Fibroblast of villous mesenchyme (primary cell): ENCODE measurements around the gene NOL4L. TPM values are rescaled to one million over a fixed set of nuclear protein-coding genes. Genes with fewer than 3 reads are reported as not detected.

Experiments
- DNase-seq: peaks from one replicate; pipeline ENCODE4 v3.0.0-alpha.2; 2010; ENCODE audit warnings: low read depth
- H3K4me3 ChIP-seq: 2 replicates; pipeline ENCODE4 v1.5.1; 2011; ENCODE audit warnings: low read depth, mild to moderate bottlenecking, low read length
- total RNA-seq: library from RNA; depleted of rRNA; stranded (reverse); fragments of >200 nt; gene quantifications from 2 replicates; pipeline ENCODE4 v1.2.3, GENCODE V29; 2012
- TF ChIP-seq, protein P1 (sequence below): IDR thresholded peaks from 2 replicates; pipeline ENCODE4 v1.5.1; 2012; ENCODE audit warnings: low read depth, mild to moderate bottlenecking, low read length; ENCODE audit not compliant: insufficient read depth

Gene NOL4L
- total RNA-seq, 1 donor, result 9.9 TPM

DNA sequence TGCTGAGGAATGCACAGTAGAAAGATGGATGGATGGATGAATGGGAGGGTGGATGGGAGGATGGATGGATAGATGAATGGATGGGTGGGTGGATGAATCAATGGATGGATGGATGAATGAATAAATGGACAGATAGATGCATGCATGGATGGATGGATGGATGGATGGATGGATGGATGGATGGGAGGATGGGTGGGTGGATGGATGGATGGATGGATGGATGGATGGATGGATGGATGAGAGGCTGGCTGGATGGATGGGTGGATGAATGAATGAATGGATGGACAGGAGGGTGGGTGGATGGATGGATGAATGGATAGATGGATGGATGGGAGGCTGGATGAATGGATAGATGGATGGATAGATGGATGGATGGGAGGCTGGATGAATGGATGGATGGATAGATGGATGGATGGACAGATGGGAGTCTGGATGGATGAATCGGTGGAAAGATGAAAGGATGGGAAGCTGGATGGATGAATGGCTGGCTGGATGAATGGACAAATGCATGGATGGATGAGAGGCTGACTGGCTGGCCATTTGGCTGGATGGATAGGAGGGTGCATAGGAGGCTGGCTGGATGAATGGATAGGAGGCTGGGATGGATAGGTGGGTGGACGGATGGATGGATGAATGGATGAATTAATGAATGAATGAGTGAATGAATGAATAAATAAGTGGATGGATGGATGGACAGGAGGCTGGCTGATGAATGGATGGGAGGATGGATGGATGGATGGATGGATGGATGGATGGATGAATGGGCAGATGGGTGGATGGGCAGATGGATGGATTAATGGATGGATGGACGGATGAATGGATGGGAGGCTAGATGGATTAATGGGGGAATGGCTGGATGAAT, 28.3 kb upstream of the NOL4L start:
- DNase-seq, result no peak
- TF ChIP-seq, protein P1, sequence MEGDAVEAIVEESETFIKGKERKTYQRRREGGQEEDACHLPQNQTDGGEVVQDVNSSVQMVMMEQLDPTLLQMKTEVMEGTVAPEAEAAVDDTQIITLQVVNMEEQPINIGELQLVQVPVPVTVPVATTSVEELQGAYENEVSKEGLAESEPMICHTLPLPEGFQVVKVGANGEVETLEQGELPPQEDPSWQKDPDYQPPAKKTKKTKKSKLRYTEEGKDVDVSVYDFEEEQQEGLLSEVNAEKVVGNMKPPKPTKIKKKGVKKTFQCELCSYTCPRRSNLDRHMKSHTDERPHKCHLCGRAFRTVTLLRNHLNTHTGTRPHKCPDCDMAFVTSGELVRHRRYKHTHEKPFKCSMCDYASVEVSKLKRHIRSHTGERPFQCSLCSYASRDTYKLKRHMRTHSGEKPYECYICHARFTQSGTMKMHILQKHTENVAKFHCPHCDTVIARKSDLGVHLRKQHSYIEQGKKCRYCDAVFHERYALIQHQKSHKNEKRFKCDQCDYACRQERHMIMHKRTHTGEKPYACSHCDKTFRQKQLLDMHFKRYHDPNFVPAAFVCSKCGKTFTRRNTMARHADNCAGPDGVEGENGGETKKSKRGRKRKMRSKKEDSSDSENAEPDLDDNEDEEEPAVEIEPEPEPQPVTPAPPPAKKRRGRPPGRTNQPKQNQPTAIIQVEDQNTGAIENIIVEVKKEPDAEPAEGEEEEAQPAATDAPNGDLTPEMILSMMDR, result no peak
- no peak overlapping the region for H3K4me3 ChIP-seq

DNA sequence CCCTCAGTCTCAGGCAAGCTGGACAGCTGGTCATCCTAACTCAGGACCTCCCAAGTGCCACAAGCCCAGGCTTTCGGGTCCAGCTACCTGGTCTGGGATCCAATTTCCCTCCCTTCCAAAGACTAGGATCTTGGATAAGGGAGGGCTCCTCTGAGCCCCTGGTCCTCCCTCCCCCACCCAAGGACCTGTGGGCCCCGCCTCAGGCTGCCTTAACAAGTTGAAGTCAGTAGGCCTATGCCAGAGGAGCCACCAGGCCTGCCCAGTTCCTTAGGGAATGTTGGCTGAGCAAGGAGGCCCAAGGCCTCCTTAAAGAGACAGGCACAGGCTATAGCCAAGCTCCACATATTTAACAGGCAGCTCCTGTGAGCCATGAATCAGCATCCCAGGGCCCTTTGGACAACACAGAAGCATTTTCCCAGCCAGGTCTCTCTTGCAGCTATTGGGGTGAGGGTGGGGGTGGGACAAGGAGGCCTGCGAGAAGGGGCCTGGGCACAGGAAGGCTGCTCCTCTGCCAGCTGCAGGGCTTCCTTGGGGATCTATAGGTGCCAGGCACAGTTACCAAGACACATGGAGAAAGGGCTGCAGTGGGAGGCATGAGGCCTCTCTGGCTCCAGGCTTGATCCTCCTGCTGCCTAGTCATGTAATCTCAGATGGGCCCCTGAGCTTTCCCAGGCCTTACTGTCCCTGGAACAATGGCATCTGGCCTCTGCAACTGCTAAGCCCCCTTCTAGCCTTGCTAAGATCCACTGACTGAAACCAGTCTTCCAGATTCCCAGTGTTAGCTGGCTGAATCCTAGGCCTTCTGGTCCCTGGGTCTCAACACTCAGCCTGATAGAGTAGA, 27.4 kb upstream of the NOL4L start:
- H3K4me3 ChIP-seq, result no peak overlapping the region
- TF ChIP-seq, protein P1, result no peak
- DNase-seq, result no peak

DNA sequence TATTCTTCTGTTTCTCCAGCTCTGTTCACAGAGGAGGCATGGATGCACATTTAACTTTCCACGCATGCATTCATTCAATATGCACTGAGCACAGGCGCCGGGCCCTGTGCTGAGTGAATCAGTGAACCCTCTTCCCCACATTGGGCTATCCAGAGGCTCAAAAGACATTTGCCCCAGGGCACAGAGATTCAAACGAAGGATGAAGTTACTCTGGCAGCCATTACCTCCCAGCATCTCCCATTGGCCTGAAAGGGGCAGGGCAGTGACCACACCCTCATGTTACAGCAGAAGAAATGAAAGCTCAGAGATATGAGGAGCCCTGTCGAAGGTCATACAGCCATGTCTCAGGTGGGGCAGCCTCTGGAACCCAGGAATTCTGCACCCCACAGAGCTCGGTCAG, 26.7 kb upstream of the NOL4L start:
- TF ChIP-seq, protein P1, result no peak
- DNase-seq, result no peak
- no peak overlapping the region for H3K4me3 ChIP-seq

DNA sequence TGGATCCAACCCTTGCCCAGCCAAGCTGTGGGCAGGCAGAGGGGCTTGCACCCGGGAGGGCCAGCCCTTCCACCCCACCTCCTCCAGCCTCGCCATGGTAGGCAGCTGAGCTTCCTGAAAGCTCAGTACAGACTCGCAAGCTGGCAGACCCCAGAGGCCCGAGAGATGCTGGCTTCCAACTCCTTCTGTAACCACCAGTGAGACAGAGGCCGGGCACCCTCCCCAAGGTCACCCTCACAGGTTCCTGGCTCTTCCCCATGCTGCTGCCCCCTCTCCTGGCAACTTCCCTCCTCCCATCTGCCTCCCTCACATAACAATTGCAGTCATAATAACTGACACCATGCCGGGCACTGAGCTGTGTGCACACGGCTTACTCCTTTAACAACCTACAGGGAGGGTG, 26.2 kb upstream of the NOL4L start:
- TF ChIP-seq, protein P1, result no peak
- H3K4me3 ChIP-seq, result no peak overlapping the region
- DNase-seq, result no peak

DNA sequence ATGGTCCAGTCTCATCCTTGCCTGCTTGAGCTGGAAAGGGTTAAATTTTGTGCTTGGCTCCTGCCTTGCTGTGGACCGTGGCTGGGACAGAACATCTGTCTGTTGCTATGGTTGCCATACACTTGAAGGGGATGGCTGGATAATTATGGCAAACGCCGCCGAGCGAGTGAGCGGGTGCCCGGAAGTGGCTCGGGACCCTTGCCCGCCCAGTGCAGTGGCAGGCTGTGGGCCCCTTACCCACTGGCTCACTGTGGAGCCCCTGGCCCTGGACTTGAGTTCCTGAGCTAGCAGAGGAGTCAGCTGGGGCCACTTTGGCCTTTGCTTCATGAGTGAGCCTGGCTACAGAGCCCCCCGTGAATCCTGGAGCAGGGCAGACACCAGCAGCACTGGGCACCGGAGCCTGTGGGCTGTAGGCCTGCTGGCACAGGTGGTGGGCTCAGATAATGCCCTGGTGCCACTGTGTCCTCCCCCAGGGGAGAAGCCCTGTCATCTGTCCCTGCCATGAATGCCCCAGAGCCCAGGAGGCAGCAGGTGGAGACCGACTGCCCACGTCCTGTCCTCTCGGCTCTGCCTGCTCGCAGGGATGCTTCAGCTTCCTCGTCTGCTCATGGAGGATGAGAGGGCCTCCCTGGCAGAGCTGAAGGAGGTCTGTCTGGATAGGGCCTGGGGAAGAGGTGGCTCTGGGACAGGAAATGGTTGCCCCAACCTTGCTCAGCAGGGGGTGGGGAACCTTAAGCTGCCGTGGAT, 25.5 kb upstream of the NOL4L start:
- TF ChIP-seq, protein P1, result no peak
- DNase-seq, result no peak
- H3K4me3 ChIP-seq, result no peak overlapping the region

DNA sequence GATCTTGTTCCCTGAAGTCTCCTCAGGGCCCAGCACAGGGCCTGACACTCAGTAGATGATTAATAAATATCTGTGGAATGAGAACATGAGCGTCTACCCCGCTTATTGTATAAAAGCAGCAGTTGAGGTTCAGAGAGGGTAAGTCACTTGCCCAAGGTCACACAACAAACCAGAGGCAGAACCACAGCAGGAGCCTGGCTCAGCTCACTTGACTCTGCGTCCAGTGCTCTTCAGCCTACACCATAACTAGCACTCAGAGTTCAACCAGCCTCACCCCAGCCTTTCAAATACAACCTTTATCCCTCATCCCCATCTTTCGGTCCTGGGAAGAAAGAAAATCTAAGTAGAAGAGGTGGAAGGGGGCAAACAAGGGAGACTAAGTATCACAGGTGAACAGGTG, 24.9 kb upstream of the NOL4L start:
- DNase-seq, result no peak
- TF ChIP-seq, protein P1, result no peak
- H3K4me3 ChIP-seq, result no peak overlapping the region
